ENCODE data around the gene PIRT. TPM values are rescaled to one million over a fixed set of nuclear protein-coding genes. Genes with fewer than 3 reads are reported as not detected.

Gene PIRT
- not detected in 5 replicates for total RNA-seq (2022; extraction: Qiagen RNA extraction)

GRCh38 chr17:10837921-10838320 is at the start of gene PIRT:
Gene PIRT, minus strand, starts transcription at chr17:10838087. Its CDS starts 12,442 bp downstream, at chr17:10825645.

GRCh38 chr17:10803830-10804475 is 33.9 kb downstream of the PIRT start, which contains the start of gene TMEM238L:
Gene TMEM238L, minus strand, starts transcription at chr17:10804099. Its CDS starts 136 bp downstream, at chr17:10803963.

Other genes with a start within 250 kb of the PIRT start
- 0.72 to 1.6 TPM (median 0.74 TPM) in 5 replicates for gene MYH3, start 180.8 kb downstream of the PIRT start, total RNA-seq (2022; extraction: Qiagen RNA extraction)
- gene SCO1, start 140.6 kb downstream of the PIRT start, total RNA-seq (2022; extraction: Qiagen RNA extraction) = 46.8 to 60.0 TPM (median 59.4 TPM) in 5 replicates
- 6.6 to 9.2 TPM (median 8.7 TPM) in 5 replicates for gene ADPRM, start 140.5 kb downstream of the PIRT start, total RNA-seq (2022; extraction: Qiagen RNA extraction)
- gene TMEM220, start 108.1 kb downstream of the PIRT start, total RNA-seq (2022; extraction: Qiagen RNA extraction) = 1.6 to 4.9 TPM (median 3.5 TPM) in 5 replicates
- not detected in 5 replicates for gene TMEM238L, start 34.0 kb downstream of the PIRT start, total RNA-seq (2022; extraction: Qiagen RNA extraction)

Data from A549 treated with Mapracorat at 1 μM for 4 hours (cell line).